H1 (cell line): ENCODE measurements around the gene KCNK4. TPM values are rescaled to one million over a fixed set of nuclear protein-coding genes. Genes with fewer than 3 reads are reported as not detected.

ENCODE experiments used
- CHD7 ChIP-seq: fragments of 300-600 bp; sonication (generic); IDR thresholded peaks from 2 replicates; pipeline ENCODE4 v1.7.1; 2012; ENCODE audit warnings: low read length, moderate library complexity, mild to moderate bottlenecking, inconsistent platforms; ENCODE audit not compliant: insufficient replicate concordance
- polyA plus RNA-seq, 7 experiments: library from polyadenylated mRNA; depleted of rRNA in 3 of 7; stranded (reverse) in 5 of 7; unstranded in 2 of 7; fragments of >200 nt in 5 of 7; fragments of 200-250 nt in 2 of 7; gene quantifications; 1 replicate in 5 of 7; 2 replicates in 1 of 7; 4 replicates in 1 of 7; pipeline versions ENCODE4 v1.2.1 to v1.2.3, GENCODE V29; 2011 to 2013; ENCODE audit warnings: missing spikeins in 2 of 7, mixed read lengths in 2 of 7
- total RNA-seq: library from RNA; stranded (reverse); fragmentation: NEBNext Ultra II Directional; extraction: Animal tissue kit (Norgen Biotek cat#: 25700); gene quantifications from 2 replicates; pipeline ENCODE4 v1.2.1, GENCODE V29; 2021

The KCNK4 gene
- total and polyA plus RNA-seq, 2 of the 8 experiments (the other 6 are each of a cell fraction or from before 2014, with no cell fraction given), result 0.19 TPM; not detected in 1

DNA sequence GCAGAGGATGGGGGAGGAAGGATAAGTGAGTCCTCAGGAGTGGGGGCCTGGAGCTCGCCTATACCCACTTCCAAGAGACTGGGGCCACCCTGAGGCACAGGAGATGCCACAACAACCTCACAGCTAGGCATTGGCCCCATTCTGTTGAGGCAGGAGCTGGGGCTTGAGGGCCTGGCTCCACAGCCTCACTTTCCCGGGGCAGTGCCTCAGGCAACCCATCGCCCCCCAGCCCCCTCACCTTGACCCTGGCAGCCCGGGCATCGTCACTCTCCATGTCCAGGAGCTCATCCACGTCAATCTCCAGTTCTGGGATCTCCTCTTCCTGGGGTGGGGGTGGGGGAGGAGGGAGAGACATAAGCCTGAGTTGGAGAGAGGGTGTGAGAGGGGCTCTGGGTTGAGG, 46.1 kb upstream of the KCNK4 start (continued):
- TF ChIP-seq CHD7, result no peak
- TF ChIP-seq, all 59 proteins: peak for 0
